ENCODE data around the gene SLC35F6.

DNA sequence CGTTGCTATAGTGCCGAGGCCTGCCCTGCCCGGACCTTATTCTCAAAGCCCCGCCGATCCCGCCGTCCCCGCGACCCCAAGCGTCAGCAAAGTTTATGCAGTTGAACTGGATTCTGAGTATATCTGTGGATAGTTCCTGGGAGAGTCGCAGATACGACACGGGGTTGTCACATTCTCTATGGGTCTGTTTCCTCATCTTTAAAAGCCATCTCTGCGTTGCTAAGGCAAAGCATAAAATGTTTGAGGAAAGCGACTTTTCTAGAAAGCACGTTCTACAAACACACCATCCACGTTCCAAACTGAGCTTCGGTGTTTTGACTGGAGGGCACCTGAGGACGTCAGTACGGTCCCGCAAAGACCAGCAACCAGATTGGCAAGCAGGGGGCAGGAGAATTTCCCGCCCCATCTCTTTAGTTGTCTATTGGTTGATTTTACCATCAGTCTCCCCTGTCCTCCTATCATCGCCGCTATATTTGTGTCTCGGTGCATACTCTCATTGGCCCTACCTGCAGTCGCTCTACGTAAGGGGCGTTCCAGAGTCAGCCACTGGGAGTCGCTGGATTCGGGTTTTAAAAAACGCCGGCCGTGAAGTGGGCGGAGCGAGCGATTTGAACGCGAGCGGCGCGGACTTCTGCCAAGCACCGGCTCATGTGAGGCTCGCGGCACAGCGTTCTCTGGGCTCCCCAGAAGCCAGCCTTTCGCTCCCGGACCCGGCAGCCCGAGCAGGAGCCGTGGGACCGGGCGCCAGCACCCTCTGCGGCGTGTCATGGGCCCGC is 21.5 kb downstream of the SLC35F6 start, which contains the start of gene CENPA:
- TF ChIP-seq, protein P1, sequence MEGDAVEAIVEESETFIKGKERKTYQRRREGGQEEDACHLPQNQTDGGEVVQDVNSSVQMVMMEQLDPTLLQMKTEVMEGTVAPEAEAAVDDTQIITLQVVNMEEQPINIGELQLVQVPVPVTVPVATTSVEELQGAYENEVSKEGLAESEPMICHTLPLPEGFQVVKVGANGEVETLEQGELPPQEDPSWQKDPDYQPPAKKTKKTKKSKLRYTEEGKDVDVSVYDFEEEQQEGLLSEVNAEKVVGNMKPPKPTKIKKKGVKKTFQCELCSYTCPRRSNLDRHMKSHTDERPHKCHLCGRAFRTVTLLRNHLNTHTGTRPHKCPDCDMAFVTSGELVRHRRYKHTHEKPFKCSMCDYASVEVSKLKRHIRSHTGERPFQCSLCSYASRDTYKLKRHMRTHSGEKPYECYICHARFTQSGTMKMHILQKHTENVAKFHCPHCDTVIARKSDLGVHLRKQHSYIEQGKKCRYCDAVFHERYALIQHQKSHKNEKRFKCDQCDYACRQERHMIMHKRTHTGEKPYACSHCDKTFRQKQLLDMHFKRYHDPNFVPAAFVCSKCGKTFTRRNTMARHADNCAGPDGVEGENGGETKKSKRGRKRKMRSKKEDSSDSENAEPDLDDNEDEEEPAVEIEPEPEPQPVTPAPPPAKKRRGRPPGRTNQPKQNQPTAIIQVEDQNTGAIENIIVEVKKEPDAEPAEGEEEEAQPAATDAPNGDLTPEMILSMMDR (IDR thresholded peaks at IDR 0.05) = peak in 11 of 12 donors; percentile 17 to 70 (median 43)
- peak in 1 of 2 donors; percentile 52 for TF ChIP-seq POLR2A (IDR thresholded peaks at IDR 0.05)

All from heart left ventricle (tissue), 13 donors.